ENCODE measurements around the gene SGPL1. TPM values are rescaled to one million over a fixed set of nuclear protein-coding genes. Genes with fewer than 3 reads are reported as not detected.

The SGPL1 gene
- total and polyA plus RNA-seq, 12 donors: 3.7 to 20.3 (median 12.6) TPM

GRCh38 chr10:70907637-70908405, 92.1 kb downstream of the SGPL1 start:
- intact Hi-C loops (cut with DNase I): loop anchor here in 4 of 10 donors (5.0 kb wide), 3 partner anchors 299 to 379 kb away; no protein-coding TSS in a partner anchor
- H3K27me3 ChIP-seq: no peaks in the 10 kb centered on the region
- DNase-seq (no peak), ATAC-seq (peak in 7 of 8 donors; percentile 10 to 59 (median 26))
- no peaks in the 10 kb centered on the region for H3K9me3 ChIP-seq
- TF ChIP-seq CTCF (IDR thresholded peaks at IDR 0.05): no peak
- H3K36me3 ChIP-seq: no peaks in the 10 kb centered on the region
- 48 to 55% methylated on average over 16 of the region's 16 CpGs for WGBS, 2 donors
- peaks cover 0 to 23% (median 9%) of the 10 kb centered on the region in 9 donors for H3K4me1 ChIP-seq
- H3K4me3 ChIP-seq: no peak overlapping the region
- peak overlapping the region in 5 of 10 donors; percentile 20 to 61 (median 58) for H3K27ac ChIP-seq

- WGBS, 2 donors: 81 to 89% methylated on average over 12 of the region's 12 CpGs
- Histone ChIP-seq H3K27ac (no peak overlapping the region), H3K4me3 (no peak overlapping the region), H3K4me1 (peaks cover 0 to 16% (median 6%) of the 10 kb centered on the region in 9 donors), H3K27me3 (no peaks in the 10 kb centered on the region), H3K36me3 (no peaks in the 10 kb centered on the region), H3K9me3 (no peaks in the 10 kb centered on the region)
- intact Hi-C loops (cut with DNase I): loop anchor here in 4 of 10 donors (5.0 kb wide), 3 partner anchors 299 to 379 kb away; no protein-coding TSS in a partner anchor
- TF ChIP-seq CTCF (IDR thresholded peaks at IDR 0.05): no peak
- DNase-seq (no peak), ATAC-seq (no peak)
These were observed 92.9 kb downstream of the SGPL1 start for GRCh38 chr10:70908406-70909296.

GRCh38 chr10:70909326-70909935, 93.7 kb downstream of the SGPL1 start:
- no peak overlapping the region for H3K4me3 ChIP-seq
- H3K36me3 ChIP-seq: no peaks in the 10 kb centered on the region
- no peak overlapping the region for H3K27ac ChIP-seq
- TF ChIP-seq CTCF (IDR thresholded peaks at IDR 0.05): no peak
- WGBS, 2 donors: 77 to 78% methylated on average over 9 of the region's 9 CpGs
- H3K27me3 ChIP-seq: peaks cover 0 to 2% (median 0%) of the 10 kb centered on the region in 7 donors
- DNase-seq (no peak), ATAC-seq (no peak)
- intact Hi-C loops (cut with DNase I): loop anchor here in 4 of 10 donors (5.0 kb wide), 3 partner anchors 298 to 378 kb away; no protein-coding TSS in a partner anchor
- peaks cover 0 to 16% (median 6%) of the 10 kb centered on the region in 9 donors for H3K4me1 ChIP-seq
- H3K9me3 ChIP-seq: no peaks in the 10 kb centered on the region

Data from heart right ventricle (tissue), 16 donors.